Gastrocnemius medialis (tissue), 4 donors: ENCODE measurements around the gene LTBP1.

Experiments used
- POLR2A ChIP-seq, 2 donors: fragments of 450-650 bp; IDR thresholded peaks; one replicate each; pipeline ENCODE4 v1.6.1; 2017; ENCODE audit warnings: antibody characterized with exemption in 2 of 2, mild to moderate bottlenecking in 2 of 2, moderate library complexity in 2 of 2
- TF ChIP-seq, protein P1 (sequence below), 5 experiments: fragments of 450-650 bp in 3 of 5; fragments of 200-600 bp in 2 of 5; sonication (generic) in 2 of 5; IDR thresholded peaks in 4 of 5; conservative IDR thresholded peaks in 1 of 5; 1 replicate in 4 of 5; 2 replicates in 1 of 5; pipeline ENCODE4 v1.5.1; 2016 to 2019; ENCODE audit warnings: antibody characterized with exemption in 5 of 5, mild to moderate bottlenecking in 3 of 5, moderate library complexity in 3 of 5

DNA sequence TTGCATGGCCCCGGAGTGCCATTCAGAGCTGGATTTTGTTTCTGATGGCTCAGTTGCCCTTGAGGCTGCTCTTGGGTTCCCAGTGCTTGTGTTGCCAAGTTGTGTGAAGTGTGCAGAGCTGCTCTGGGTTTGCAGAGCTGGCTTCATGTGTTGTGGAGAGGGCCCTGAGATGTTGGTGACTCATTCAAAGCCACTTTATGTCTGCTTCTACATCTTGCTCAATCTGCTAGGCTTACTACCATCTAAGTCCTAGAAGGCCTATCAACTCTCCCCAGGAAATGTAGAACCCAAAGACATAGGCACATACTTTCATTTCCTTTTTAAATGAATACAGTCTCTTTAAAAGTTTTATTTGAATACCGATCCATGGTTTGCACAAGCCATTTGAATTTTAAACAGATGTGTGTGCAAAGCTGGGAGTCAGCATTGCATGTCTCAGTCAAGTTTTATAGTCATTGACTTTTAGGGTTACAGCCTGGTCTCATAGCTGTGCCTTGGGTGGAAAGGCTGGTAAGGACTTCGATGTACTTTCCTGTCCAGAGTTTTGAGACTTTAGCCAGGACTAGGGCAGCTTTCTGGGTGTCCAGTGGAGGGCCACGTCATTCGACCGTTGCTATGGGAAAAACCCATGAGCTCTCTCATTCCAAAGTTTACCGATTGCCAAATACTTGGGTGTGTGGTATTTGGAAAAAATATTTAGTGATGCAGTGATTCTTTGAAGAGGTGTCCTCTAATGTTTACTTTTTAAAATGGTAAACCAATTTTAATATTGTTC, 105.0 kb downstream of the LTBP1 start:
- TF ChIP-seq, protein P1, sequence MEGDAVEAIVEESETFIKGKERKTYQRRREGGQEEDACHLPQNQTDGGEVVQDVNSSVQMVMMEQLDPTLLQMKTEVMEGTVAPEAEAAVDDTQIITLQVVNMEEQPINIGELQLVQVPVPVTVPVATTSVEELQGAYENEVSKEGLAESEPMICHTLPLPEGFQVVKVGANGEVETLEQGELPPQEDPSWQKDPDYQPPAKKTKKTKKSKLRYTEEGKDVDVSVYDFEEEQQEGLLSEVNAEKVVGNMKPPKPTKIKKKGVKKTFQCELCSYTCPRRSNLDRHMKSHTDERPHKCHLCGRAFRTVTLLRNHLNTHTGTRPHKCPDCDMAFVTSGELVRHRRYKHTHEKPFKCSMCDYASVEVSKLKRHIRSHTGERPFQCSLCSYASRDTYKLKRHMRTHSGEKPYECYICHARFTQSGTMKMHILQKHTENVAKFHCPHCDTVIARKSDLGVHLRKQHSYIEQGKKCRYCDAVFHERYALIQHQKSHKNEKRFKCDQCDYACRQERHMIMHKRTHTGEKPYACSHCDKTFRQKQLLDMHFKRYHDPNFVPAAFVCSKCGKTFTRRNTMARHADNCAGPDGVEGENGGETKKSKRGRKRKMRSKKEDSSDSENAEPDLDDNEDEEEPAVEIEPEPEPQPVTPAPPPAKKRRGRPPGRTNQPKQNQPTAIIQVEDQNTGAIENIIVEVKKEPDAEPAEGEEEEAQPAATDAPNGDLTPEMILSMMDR (IDR thresholded peaks at IDR 0.05 in 4 of 5, conservative IDR thresholded peaks at IDR 0.05 in 1 of 5), result no peak
- no peak for TF ChIP-seq POLR2A (IDR thresholded peaks at IDR 0.05)
